CD8-positive, alpha-beta memory T cell (primary cell): ENCODE results near the gene EPHA3. TPM values are rescaled to one million over a fixed set of nuclear protein-coding genes. Genes with fewer than 3 reads are reported as not detected.
A peak's percentile ranks its signal among the peaks of the same experiment; 100 is the strongest.

Source experiments
- CTCF ChIA-PET: fragments of 350-600 bp; sonication (Branson Sonifier 250); formaldehyde crosslinking; loops from one replicate; lab custom pipeline; 2021; ENCODE audit warnings: antibody characterized with exemption; lab: Charles Lee
- POLR2A ChIA-PET: fragments of 350-600 bp; sonication (Branson Sonifier 250); formaldehyde crosslinking; loops from one replicate; lab custom pipeline; 2021; ENCODE audit warnings: antibody characterized with exemption; lab: Charles Lee
- DNase-seq, 5 donors: peaks; one replicate each; pipeline versions ENCODE4 v3.0.0 to v3.0.0-alpha.2; 2020 to 2022; ENCODE audit warnings: mixed read lengths in 1 of 5
- H3K27ac ChIP-seq: one replicate; pipeline ENCODE4 v1.7.0; 2013; ENCODE audit warnings: low read depth, mild to moderate bottlenecking, low read length, moderate library complexity
- H3K27me3 ChIP-seq: 2 replicates; pipeline ENCODE4 v1.7.0; 2013; ENCODE audit warnings: low read length, mild to moderate bottlenecking; ENCODE audit not compliant: insufficient read depth, poor library complexity, severe bottlenecking
- H3K36me3 ChIP-seq: 2 replicates; pipeline ENCODE4 v1.7.0; 2013; ENCODE audit warnings: mild to moderate bottlenecking, low read length, moderate library complexity; ENCODE audit not compliant: insufficient read depth
- H3K4me1 ChIP-seq: 2 replicates; pipeline ENCODE4 v1.7.0; 2013; ENCODE audit warnings: mild to moderate bottlenecking, low read length, moderate library complexity; ENCODE audit not compliant: insufficient read depth
- H3K4me3 ChIP-seq: 2 replicates; pipeline ENCODE4 v1.7.0; 2013; ENCODE audit warnings: mild to moderate bottlenecking, low read length
- H3K9me3 ChIP-seq: 2 replicates; pipeline ENCODE4 v1.7.0; 2013; ENCODE audit warnings: mild to moderate bottlenecking, low read length
- H3K27ac Mint-ChIP-seq, 8 donors: one replicate each; pipeline ENCODE4 v1.8.0; 2020 to 2021; ENCODE audit warnings: mixed read lengths in 8 of 8, mild to moderate bottlenecking in 6 of 8, inconsistent platforms in 3 of 8, moderate library complexity in 3 of 8
- H3K27me3 Mint-ChIP-seq, 2 donors: one replicate each; pipeline ENCODE4 v1.8.0; 2020 to 2021; ENCODE audit warnings: mixed read lengths in 2 of 2, mild to moderate bottlenecking in 1 of 2, moderate library complexity in 1 of 2
- H3K36me3 Mint-ChIP-seq, 3 donors: one replicate each; pipeline ENCODE4 v1.8.0; 2020 to 2021; ENCODE audit warnings: mixed read lengths in 3 of 3, inconsistent platforms in 1 of 3, mild to moderate bottlenecking in 1 of 3
- H3K4me1 Mint-ChIP-seq, 3 donors: one replicate each; pipeline ENCODE4 v1.8.0; 2020 to 2021; ENCODE audit warnings: mixed read lengths in 3 of 3, inconsistent platforms in 1 of 3, mild to moderate bottlenecking in 1 of 3
- H3K4me3 Mint-ChIP-seq, 7 donors: one replicate each; pipeline ENCODE4 v1.8.0; 2020 to 2021; ENCODE audit warnings: mixed read lengths in 7 of 7, mild to moderate bottlenecking in 6 of 7, moderate library complexity in 4 of 7, inconsistent platforms in 2 of 7
- H3K9me3 Mint-ChIP-seq, 5 donors: one replicate each; pipeline ENCODE4 v1.8.0; 2020 to 2022; ENCODE audit warnings: mixed read lengths in 5 of 5, mild to moderate bottlenecking in 3 of 5, moderate library complexity in 2 of 5, inconsistent platforms in 1 of 5
- polyA plus RNA-seq: library from polyadenylated mRNA; unstranded; fragments of 300-500 nt; fragmentation: Illumina TruSeq; gene quantifications from one replicate; pipeline ENCODE4 v1.2.3, GENCODE V29; 2021
- total RNA-seq, 2 experiments: library from RNA; stranded (reverse); gene quantifications; one replicate each; pipeline ENCODE4 v1.2.3, GENCODE V29; 2021

Gene EPHA3
- total and polyA plus RNA-seq, 3 experiments from 2014 or later = not detected

GRCh38 chr3:89098173-89098572, 9.2 kb upstream of the EPHA3 start:
- CTCF ChIA-PET = no interaction called here

GRCh38 chr3:89098964-89099585, 8.3 kb upstream of the EPHA3 start:
- POLR2A ChIA-PET = no interaction called here

More at GRCh38 chr3:89098173-89098572, 9.2 kb upstream of the EPHA3 start:
- Histone ChIP-seq H3K4me1 (no peaks in the 10 kb centered on the region), H3K27ac (no peak overlapping the region), H3K4me3 (no peak overlapping the region), H3K9me3 (no peaks in the 10 kb centered on the region), H3K36me3 (no peaks in the 10 kb centered on the region), H3K27me3 (no peaks in the 10 kb centered on the region)
- Mint-ChIP-seq H3K27me3 (no peaks in the 10 kb centered on the region), H3K4me1 (no peaks in the 10 kb centered on the region), H3K9me3 (peaks cover 0 to 7% (median 0%) of the 10 kb centered on the region in 5 donors), H3K4me3 (no peak overlapping the region), H3K36me3 (no peaks in the 10 kb centered on the region), H3K27ac (no peak overlapping the region)
- no peak for DNase-seq
- POLR2A ChIA-PET = no interaction called here

GRCh38 chr3:89101251-89101650, 6.2 kb upstream of the EPHA3 start:
- ChIA-PET POLR2A (no interaction called here), CTCF (no interaction called here)

More at GRCh38 chr3:89098964-89099585, 8.3 kb upstream of the EPHA3 start:
- H3K36me3 Mint-ChIP-seq = no peaks in the 10 kb centered on the region
- no peaks in the 10 kb centered on the region for H3K4me1 Mint-ChIP-seq
- H3K27me3 Mint-ChIP-seq = no peaks in the 10 kb centered on the region
- Histone ChIP-seq H3K4me3 (no peak overlapping the region), H3K4me1 (no peaks in the 10 kb centered on the region), H3K9me3 (no peaks in the 10 kb centered on the region), H3K27me3 (no peaks in the 10 kb centered on the region), H3K36me3 (no peaks in the 10 kb centered on the region), H3K27ac (no peak overlapping the region)
- H3K27ac Mint-ChIP-seq = no peak overlapping the region
- CTCF ChIA-PET = no interaction called here
- peak in 2 of 5 donors; percentile 11 to 38 for DNase-seq
- H3K9me3 Mint-ChIP-seq = peaks cover 0 to 7% (median 0%) of the 10 kb centered on the region in 5 donors
- no peak overlapping the region for H3K4me3 Mint-ChIP-seq

GRCh38 chr3:89101921-89102320, 5.5 kb upstream of the EPHA3 start:
- no peak for DNase-seq
- Histone ChIP-seq H3K4me3 (no peak overlapping the region), H3K9me3 (no peaks in the 10 kb centered on the region), H3K27me3 (no peaks in the 10 kb centered on the region), H3K36me3 (no peaks in the 10 kb centered on the region), H3K4me1 (no peaks in the 10 kb centered on the region), H3K27ac (no peak overlapping the region)
- Mint-ChIP-seq H3K27me3 (no peaks in the 10 kb centered on the region), H3K27ac (no peak overlapping the region), H3K4me3 (no peak overlapping the region), H3K36me3 (no peaks in the 10 kb centered on the region), H3K9me3 (peaks cover 0 to 9% (median 0%) of the 10 kb centered on the region in 5 donors), H3K4me1 (peaks cover 0 to 4% (median 0%) of the 10 kb centered on the region in 3 donors)
- CTCF ChIA-PET = no interaction called here
- POLR2A ChIA-PET = no interaction called here

More at GRCh38 chr3:89101251-89101650, 6.2 kb upstream of the EPHA3 start:
- DNase-seq = no peak
- H3K27me3 ChIP-seq = no peaks in the 10 kb centered on the region
- H3K4me1 ChIP-seq = no peaks in the 10 kb centered on the region
- H3K4me1 Mint-ChIP-seq = no peaks in the 10 kb centered on the region
- H3K4me3 ChIP-seq = no peak overlapping the region
- peaks cover 0 to 9% (median 0%) of the 10 kb centered on the region in 5 donors for H3K9me3 Mint-ChIP-seq
- no peak overlapping the region for H3K27ac Mint-ChIP-seq
- H3K27me3 Mint-ChIP-seq = no peaks in the 10 kb centered on the region
- no peaks in the 10 kb centered on the region for H3K36me3 ChIP-seq
- no peak overlapping the region for H3K27ac ChIP-seq
- no peaks in the 10 kb centered on the region for H3K36me3 Mint-ChIP-seq
- no peaks in the 10 kb centered on the region for H3K9me3 ChIP-seq
- H3K4me3 Mint-ChIP-seq = no peak overlapping the region

- Mint-ChIP-seq H3K36me3 (no peaks in the 10 kb centered on the region), H3K4me1 (peaks cover 4 to 18% (median 9%) of the 10 kb centered on the region in 3 donors), H3K9me3 (peaks cover 0 to 9% (median 0%) of the 10 kb centered on the region in 5 donors), H3K4me3 (no peak overlapping the region), H3K27me3 (no peaks in the 10 kb centered on the region), H3K27ac (no peak overlapping the region)
- Histone ChIP-seq H3K9me3 (no peaks in the 10 kb centered on the region), H3K36me3 (no peaks in the 10 kb centered on the region), H3K4me1 (no peaks in the 10 kb centered on the region), H3K4me3 (no peak overlapping the region), H3K27ac (no peak overlapping the region), H3K27me3 (no peaks in the 10 kb centered on the region)
- POLR2A ChIA-PET = no interaction called here
- DNase-seq = no peak
- CTCF ChIA-PET = no interaction called here
Measured at GRCh38 chr3:89104499-89104898, 2.9 kb upstream of the EPHA3 start.

- POLR2A ChIA-PET = no interaction called here
- DNase-seq = no peak
- Mint-ChIP-seq H3K27me3 (no peaks in the 10 kb centered on the region), H3K27ac (no peak overlapping the region), H3K4me3 (no peak overlapping the region), H3K4me1 (peaks cover 4 to 18% (median 9%) of the 10 kb centered on the region in 3 donors), H3K9me3 (peaks cover 0 to 9% (median 0%) of the 10 kb centered on the region in 5 donors), H3K36me3 (no peaks in the 10 kb centered on the region)
- Histone ChIP-seq H3K4me1 (no peaks in the 10 kb centered on the region), H3K36me3 (no peaks in the 10 kb centered on the region), H3K27ac (no peak overlapping the region), H3K9me3 (no peaks in the 10 kb centered on the region), H3K4me3 (no peak overlapping the region), H3K27me3 (no peaks in the 10 kb centered on the region)
- CTCF ChIA-PET = no interaction called here
Measured at GRCh38 chr3:89105503-89105902, 1.9 kb upstream of the EPHA3 start.

- H3K4me1 Mint-ChIP-seq = peaks cover 4 to 18% (median 9%) of the 10 kb centered on the region in 3 donors
- Histone ChIP-seq H3K27ac (no peak overlapping the region), H3K27me3 (no peaks in the 10 kb centered on the region), H3K4me3 (no peak overlapping the region), H3K4me1 (no peaks in the 10 kb centered on the region), H3K9me3 (no peaks in the 10 kb centered on the region), H3K36me3 (no peaks in the 10 kb centered on the region)
- H3K27me3 Mint-ChIP-seq = no peaks in the 10 kb centered on the region
- no peak for DNase-seq
- H3K9me3 Mint-ChIP-seq = peaks cover 0 to 6% (median 0%) of the 10 kb centered on the region in 5 donors
- peak overlapping the region in 3 of 7 donors; percentile 0 to 72 (median 12) for H3K4me3 Mint-ChIP-seq
- CTCF ChIA-PET = no interaction called here
- POLR2A ChIA-PET = no interaction called here
- H3K36me3 Mint-ChIP-seq = no peaks in the 10 kb centered on the region
- no peak overlapping the region for H3K27ac Mint-ChIP-seq
Measured at GRCh38 chr3:89108291-89108550, 800 bp downstream of the EPHA3 start.

GRCh38 chr3:89113344-89113743, 5.9 kb downstream of the EPHA3 start:
- CTCF ChIA-PET = no interaction called here
- Histone ChIP-seq H3K27ac (no peak overlapping the region), H3K4me3 (no peak overlapping the region), H3K4me1 (no peaks in the 10 kb centered on the region), H3K36me3 (no peaks in the 10 kb centered on the region), H3K27me3 (no peaks in the 10 kb centered on the region), H3K9me3 (no peaks in the 10 kb centered on the region)
- H3K27me3 Mint-ChIP-seq = no peaks in the 10 kb centered on the region
- no peaks in the 10 kb centered on the region for H3K36me3 Mint-ChIP-seq
- no peak overlapping the region for H3K27ac Mint-ChIP-seq
- DNase-seq = no peak
- H3K4me1 Mint-ChIP-seq = peaks cover under 1% of the 10 kb centered on the region in 3 donors
- no peak overlapping the region for H3K4me3 Mint-ChIP-seq
- POLR2A ChIA-PET = no interaction called here
- peaks cover 0 to 8% (median 2%) of the 10 kb centered on the region in 5 donors for H3K9me3 Mint-ChIP-seq
